GM19468 (cell line): ENCODE data around the gene IGIP.
"Not testable (repeated sequence)": the region's sequence is repeated elsewhere in the genome, so short reads cannot be mapped to it uniquely, and the experiment has no call there.

Experiments
- ATAC-seq: cut with Tn5 transposase; IDR thresholded peaks from one replicate; pipeline ENCODE4 v1.9.1; 2021; ENCODE audit warnings: mild to moderate bottlenecking, moderate library complexity, moderate number of reproducible peaks; ENCODE audit not compliant: unreplicated experiment; ENCODE audit errors: extremely low read depth

IGIP gene

GRCh38 chr5:140136624-140137023 lies 10.9 kb downstream of the IGIP start:
- no peak for ATAC-seq

DNA sequence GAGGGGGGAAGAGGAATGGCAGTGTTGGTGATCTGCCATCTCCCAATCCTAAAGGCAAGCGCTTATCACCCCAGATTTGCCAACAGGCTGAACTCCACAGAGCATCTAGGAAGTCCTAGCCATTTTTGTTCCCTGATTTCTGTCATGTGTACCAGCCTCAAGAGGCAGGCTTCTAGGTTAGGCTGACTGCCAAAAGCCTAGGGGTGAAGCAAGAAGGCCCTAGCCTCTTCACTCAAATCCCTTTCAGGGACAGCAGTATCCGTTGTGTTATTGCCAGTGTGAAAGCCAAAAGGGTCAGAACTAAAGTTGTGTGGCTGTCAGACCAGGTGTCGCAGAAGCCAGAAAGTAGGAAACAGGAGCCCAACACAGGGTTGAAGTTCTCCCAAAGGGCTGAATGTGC lies 14.7 kb downstream of the IGIP start:
- no peak for ATAC-seq

DNA sequence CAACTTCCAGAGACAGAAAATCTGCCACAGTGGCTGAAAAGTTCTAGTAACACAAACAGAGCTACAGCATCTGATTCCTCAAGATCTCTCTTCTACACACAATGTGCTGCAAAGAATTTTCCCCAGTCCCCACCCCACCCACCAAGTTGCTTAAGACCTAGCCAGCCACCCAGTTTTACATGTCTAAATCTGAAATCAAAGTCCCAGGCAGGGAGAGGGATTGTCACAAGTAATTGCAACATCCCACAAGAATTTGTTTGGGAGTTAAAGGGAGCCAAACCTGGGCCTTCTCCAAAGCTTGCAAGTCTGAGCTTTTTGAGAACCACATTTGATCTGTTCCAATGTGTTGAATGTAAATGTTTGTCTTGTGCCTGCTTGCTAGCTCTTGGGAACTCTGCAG lies 15.5 kb downstream of the IGIP start:
- no peak for ATAC-seq

DNA sequence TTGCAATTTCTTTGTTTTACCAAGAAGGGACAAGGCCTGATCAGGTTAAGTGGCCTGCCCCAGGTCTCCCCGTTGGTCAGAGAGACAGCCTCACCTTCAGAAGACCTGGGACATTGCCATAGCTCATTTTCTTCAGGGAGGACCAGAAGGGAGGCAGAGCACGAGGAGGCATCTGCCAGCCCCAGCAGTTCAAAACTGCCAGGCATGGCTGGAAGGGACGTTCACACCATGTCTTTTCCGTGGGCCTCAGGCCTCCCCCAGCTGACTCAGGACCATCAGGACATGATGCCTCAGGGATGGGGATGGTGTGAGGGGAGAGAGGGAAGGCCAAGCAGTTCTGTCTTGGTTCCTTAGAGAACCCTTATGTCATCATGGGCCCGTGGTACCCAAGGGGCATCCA lies 16.5 kb downstream of the IGIP start:
- no peak for ATAC-seq

DNA sequence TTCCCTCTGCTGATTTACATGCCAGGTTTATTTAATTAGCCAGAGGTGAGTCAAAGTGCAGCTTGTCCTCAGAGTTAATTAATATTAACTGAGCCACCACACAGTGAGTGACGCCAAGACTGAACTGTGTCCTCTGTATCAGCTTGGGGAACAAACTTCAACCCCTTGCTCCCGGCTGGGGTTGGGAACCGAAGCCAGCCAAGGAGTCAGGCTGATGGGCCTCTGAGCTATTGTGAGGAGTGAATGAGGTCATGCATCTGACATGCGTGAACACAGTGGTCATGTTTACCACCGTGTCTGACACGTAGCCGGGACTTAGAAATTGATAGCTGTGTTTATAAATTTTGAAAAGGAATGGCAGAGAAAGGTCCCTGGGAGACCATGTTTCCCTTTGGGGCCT lies 17.1 kb downstream of the IGIP start:
- ATAC-seq = no peak

- ATAC-seq = no peak
Measured at GRCh38 chr5:140143521-140144258, 18.0 kb downstream of the IGIP start.

DNA sequence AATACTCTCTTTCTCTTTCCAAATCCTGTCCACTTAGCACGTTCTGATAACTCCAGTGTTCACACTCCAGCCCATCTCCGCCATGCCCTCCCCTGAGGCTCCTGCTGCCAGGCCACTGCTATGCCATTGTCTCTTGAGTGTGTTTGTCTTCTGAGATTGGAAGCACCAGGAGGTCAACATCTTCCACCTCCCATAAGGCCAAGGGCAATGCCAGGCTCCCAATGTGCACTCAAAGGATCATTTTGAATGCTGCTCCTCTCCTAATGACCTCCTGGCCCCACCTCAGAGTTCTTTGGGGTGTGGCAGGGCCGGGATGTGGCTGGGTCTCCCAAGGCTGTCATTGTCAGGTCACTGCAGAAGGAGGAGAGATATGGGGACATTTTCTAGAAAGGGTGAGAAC lies 19.5 kb downstream of the IGIP start:
- no peak for ATAC-seq

- no peak for ATAC-seq
Measured at GRCh38 chr5:140145818-140146522, 20.2 kb downstream of the IGIP start.

DNA sequence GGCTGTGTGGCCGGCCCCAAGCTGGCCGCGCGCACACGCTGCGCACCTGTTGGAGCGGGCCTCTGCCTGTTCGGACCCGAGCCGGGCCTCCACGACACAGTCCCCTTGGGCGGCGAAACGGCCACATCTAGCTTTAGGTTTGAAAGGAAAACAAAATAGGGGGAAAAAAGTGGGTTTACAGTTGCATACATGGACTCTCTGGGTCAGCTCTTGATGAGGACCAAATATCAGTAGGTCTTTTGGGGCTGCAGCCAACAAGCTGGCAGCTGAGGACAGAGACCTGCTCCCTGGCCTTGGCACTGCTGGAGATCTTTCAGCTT lies 20.7 kb downstream of the IGIP start:
- no peak for ATAC-seq

DNA sequence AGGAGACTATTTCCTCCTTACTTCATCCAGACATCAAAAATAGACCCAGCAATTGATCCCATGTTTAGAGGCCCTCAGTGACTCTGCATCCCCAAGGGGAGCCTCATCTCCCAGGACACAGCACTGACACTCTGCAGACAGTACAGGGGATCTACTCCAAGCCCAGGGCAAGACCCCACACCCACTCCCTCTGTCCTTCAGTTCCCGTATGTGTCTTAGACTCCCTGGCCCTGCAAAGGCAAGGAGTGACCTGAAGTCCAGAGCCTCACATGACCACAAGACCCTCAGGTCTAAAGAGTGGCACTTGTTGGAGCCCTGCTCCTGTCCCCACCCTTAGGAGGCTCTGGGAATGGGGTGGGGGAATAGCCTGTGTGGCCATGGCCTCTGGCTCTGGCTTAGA lies 21.7 kb downstream of the IGIP start:
- ATAC-seq = no peak

DNA sequence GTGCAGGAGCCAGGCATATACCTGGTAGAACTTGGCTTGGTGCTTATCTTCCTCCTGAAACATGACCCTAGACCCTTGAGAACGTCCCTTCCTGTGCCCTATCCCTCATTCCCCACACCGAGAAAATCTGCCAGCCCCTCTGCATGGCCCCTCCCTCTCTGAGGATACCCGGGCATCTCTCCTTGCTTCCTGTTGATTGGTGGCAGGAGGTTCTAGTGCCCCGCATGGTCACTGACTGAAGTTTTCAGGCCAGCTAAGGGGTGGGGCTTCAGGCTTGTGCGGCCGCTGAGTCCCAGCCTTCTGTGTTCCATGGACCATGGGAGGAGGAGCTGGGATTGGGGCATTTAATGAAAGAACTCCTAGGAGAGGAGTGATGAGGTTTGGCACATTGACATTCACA lies 22.8 kb downstream of the IGIP start:
- no peak for ATAC-seq

- ATAC-seq = no peak
Measured at GRCh38 chr5:140150201-140150600, 24.5 kb downstream of the IGIP start.

- ATAC-seq = no peak
Measured at GRCh38 chr5:140151144-140152021, 25.6 kb downstream of the IGIP start.

- no peak for ATAC-seq
Measured at GRCh38 chr5:140152022-140152999, 26.6 kb downstream of the IGIP start.

GRCh38 chr5:140153255-140153654 lies 27.5 kb downstream of the IGIP start:
- ATAC-seq = no peak

DNA sequence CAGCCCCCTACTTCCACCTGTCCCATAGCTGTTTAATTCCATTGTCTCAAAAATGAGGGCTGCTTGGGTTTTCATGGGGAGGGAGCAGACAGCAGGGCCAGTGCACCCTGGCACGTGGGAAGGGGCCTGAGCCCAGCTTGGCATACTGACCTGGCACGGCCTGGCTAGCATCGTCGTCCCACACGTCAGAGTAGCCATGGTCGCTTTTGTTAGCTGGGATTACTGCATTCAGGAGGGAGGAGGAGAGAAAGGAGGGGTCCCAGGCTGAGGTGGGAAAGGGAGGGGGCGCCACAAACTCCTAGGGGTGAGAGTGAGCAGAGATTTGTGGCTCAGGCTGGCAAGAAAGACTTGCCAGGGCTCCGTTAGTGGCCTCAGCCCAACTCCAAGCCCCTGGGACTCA lies 28.2 kb downstream of the IGIP start:
- no peak for ATAC-seq

- ATAC-seq = not testable (repeated sequence)
Measured at GRCh38 chr5:140154710-140155381, 29.1 kb downstream of the IGIP start.

DNA sequence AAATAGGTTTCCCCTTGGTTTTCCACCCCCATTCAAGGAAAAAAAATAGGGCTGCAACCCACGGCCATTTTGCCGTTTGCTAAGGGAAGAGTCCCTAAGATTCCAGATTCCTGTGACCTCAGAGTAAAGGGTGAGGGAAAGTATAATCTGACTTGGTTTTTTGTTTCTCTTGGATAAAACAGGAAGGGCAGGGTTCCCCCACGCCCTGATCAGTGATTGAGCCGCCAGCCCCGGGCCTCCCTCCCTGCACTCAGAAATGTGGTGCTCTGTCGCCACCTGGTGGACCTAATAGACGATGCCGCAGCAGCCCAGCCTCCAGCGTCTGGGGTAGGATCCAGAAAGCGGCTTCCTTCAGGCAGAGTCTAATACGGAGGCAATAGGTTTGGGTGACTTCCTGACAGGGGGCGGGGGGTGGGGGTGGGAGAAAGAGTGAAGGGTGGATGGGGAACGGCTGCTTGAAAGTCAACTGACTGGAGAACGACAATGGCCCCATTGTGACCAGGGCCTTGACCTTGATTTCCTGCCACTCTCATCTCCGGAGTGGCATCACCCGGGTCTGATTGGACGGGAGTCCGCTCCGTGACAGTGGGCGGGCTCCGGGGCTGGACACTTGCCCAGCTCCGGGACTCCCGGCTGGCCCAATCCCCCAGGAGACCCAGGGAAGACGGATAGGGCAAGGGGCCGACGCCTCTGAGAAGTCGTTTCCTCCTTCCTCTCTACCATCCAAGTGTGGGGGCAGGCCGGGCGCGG lies 31.5 kb downstream of the IGIP start:
- peak; percentile 74 for ATAC-seq
